ENCODE measurements around the gene TEX52.

GRCh38 chr12:2823483-2823882, 33.4 kb downstream of the TEX52 start:
- TF ChIP-seq CTCF (CRISPR knock-in tag; IDR thresholded peaks at IDR 0.05) (no peak), ZNF362 (CRISPR knock-in tag; IDR thresholded peaks at IDR 0.05; ENCODE audit: borderline replicate concordance) (no peak), REL (CRISPR knock-in tag; conservative IDR thresholded peaks at IDR 0.05) (no peak), RXRA (CRISPR knock-in tag; IDR thresholded peaks at IDR 0.05) (no peak), POLR2AphosphoS5 (IDR thresholded peaks at IDR 0.05; ENCODE audit: low read depth, low read length) (no peak), POLR2A (IDR thresholded peaks at IDR 0.05; ENCODE audit: insufficient read depth in 1 of 2, low read depth in 2 of 2, low read length in 2 of 2) (no peak), MAFF (IDR thresholded peaks at IDR 0.05; ENCODE audit: low read depth, low read length) (peak; percentile 93), MAFK (conservative IDR thresholded peaks at IDR 0.05 in 1 of 2, IDR thresholded peaks at IDR 0.05 in 1 of 2; ENCODE audit: low read length in 2 of 2) (peak; percentile 92 to 96)

Measured in HepG2 (cell line).